SK-N-MC (cell line): ENCODE data around the gene ADRM1.

Experiments used
- EZH2 ChIP-seq: fragments of 200-600 bp; sonication (generic); IDR thresholded peaks from one replicate; pipeline ENCODE4 v1.6.1; 2017; ENCODE audit warnings: antibody characterized with exemption
- FOXP2 ChIP-seq: optimal IDR thresholded peaks from 2 replicates; pipeline ENCODE3; 2011; ENCODE audit warnings: mild to moderate bottlenecking, moderate library complexity; ENCODE audit not compliant: insufficient read depth; ENCODE audit errors: extremely low read length, control extremely low read depth
- POLR2AphosphoS5 ChIP-seq: IDR thresholded peaks from 2 replicates; pipeline ENCODE4 v1.6.1; 2012; ENCODE audit warnings: mild to moderate bottlenecking, low read depth, low read length, borderline replicate concordance

DNA sequence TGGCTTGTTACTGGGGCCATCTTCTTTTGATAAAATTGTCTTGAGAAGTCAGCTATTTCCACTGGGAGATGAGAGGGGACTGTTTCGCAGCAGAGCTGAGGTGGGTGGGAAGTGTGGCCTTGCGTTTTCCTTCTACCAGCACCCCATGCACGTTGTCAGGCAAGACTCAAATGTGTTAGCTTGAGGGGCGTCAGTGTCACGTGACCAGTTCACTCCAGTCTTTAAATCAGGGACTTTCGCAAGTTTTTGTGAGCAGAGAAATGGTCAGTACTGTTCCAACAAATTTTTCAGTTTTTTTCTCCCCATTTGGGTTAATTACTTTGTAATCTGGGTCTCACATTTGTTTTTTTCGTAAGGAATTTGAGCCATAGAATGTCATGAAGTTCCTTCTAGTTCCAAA lies 20.7 kb upstream of the ADRM1 start:
- TF ChIP-seq EZH2 (no peak), FOXP2 (no peak), POLR2AphosphoS5 (no peak)
